Gastrocnemius medialis (tissue), 4 donors: ENCODE measurements around the gene BRAT1.

Experiments used
- CTCF ChIP-seq, 5 experiments: fragments of 450-650 bp in 3 of 5; fragments of 200-600 bp in 2 of 5; sonication (generic) in 2 of 5; IDR thresholded peaks in 4 of 5; conservative IDR thresholded peaks in 1 of 5; 1 replicate in 4 of 5; 2 replicates in 1 of 5; pipeline ENCODE4 v1.5.1; 2016 to 2019; ENCODE audit warnings: antibody characterized with exemption in 5 of 5, mild to moderate bottlenecking in 3 of 5, moderate library complexity in 3 of 5
- POLR2A ChIP-seq, 2 donors: fragments of 450-650 bp; IDR thresholded peaks; one replicate each; pipeline ENCODE4 v1.6.1; 2017; ENCODE audit warnings: antibody characterized with exemption in 2 of 2, mild to moderate bottlenecking in 2 of 2, moderate library complexity in 2 of 2

GRCh38 chr7:2523461-2523936 is 31.8 kb downstream of the BRAT1 start:
- no peak for TF ChIP-seq CTCF (IDR thresholded peaks at IDR 0.05 in 4 of 5, conservative IDR thresholded peaks at IDR 0.05 in 1 of 5)
- TF ChIP-seq POLR2A (IDR thresholded peaks at IDR 0.05) = no peak
